ENCODE results near the gene IKZF3.
"Not testable (repeated sequence)": the region's sequence is repeated elsewhere in the genome, so short reads cannot be mapped to it uniquely, and the experiment has no call there.

Gene IKZF3

DNA sequence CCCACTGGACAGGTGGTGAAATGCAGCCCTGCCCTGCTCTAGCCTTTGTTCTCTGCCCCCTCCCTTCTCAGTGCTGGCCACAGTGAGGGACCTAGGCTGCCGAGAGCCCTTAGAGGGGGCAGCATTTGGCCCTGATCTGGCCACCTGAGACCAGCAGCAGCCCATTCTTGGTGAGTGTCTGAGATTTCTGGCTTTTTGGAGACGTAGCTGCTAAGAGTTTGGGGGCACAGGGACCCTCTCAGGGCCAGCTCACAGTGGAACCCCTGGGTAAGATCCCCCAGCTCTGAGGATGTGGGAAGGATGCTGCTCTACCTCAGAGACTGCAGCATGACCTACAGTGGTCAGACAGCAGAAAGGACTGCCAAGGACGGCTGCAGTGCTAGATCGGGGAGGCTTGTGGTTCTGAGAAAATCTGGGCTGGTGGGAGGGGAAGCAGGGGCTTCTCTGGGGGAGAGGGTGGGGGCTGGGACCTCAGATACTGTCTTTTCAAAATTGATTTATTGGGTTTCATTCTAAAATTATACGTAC, 113.0 kb downstream of the IKZF3 start:
- H2AFZ ChIP-seq (ENCODE audit: low read depth, low read length) = no peak overlapping the region
- peaks cover 2% of the 10 kb centered on the region for H3K4me1 ChIP-seq (ENCODE audit: insufficient read depth, low read length)
- H3K4me3 ChIP-seq (ENCODE audit: low read length) = no peak overlapping the region
- no peaks in the 10 kb centered on the region for H3K36me3 ChIP-seq (ENCODE audit: insufficient read depth, low read length)
- H3K27me3 ChIP-seq (ENCODE audit: insufficient read depth, low read length) = peaks cover 30% of the 10 kb centered on the region
- no peaks in the 10 kb centered on the region for H3K9me3 ChIP-seq (ENCODE audit: low read length)

DNA sequence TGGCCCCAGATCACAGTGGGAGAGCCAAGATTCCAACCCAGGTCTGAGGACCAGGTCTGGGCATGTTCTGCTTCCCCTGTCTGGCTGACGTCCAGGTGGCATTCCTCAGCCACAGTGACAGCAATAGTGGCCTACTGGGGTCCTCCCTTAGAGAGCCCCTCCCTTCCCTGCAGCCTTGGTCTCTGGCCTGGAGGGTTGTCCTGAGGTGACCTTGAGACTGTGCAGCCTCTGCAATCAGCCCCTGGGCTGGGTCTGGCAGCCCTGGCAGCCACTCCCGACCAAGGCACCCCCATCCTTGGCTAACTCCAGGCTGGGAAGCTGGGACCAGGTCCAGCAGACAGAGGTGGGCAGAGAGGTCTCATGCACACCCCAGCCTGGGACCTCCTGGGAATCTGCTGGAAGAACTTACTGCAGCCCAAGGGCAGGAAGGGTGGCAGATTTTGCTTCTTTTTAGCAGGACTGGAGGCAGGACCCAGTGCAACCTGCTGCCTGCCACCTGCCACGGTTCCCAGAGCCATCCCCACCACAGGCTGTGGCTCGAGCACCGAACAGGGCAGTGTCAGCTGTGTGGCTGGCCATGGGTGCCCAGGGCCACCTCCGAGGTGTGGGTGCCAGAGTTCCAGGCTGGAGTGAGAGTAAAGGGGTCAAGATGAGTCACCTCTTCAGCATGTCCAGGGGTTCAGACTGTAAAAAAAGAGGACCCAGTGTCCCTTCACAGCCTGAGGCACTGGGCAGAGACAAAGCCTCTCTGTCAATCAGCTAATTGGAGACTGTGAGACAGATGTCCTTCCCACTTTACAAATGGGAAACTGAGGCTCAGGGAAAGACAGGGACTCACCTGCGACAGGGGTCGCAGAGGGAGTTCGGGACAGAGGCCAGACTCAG, 113.7 kb downstream of the IKZF3 start:
- H3K4me3 ChIP-seq (ENCODE audit: low read length) = no peak overlapping the region
- no peak overlapping the region for H2AFZ ChIP-seq (ENCODE audit: low read depth, low read length)

DNA sequence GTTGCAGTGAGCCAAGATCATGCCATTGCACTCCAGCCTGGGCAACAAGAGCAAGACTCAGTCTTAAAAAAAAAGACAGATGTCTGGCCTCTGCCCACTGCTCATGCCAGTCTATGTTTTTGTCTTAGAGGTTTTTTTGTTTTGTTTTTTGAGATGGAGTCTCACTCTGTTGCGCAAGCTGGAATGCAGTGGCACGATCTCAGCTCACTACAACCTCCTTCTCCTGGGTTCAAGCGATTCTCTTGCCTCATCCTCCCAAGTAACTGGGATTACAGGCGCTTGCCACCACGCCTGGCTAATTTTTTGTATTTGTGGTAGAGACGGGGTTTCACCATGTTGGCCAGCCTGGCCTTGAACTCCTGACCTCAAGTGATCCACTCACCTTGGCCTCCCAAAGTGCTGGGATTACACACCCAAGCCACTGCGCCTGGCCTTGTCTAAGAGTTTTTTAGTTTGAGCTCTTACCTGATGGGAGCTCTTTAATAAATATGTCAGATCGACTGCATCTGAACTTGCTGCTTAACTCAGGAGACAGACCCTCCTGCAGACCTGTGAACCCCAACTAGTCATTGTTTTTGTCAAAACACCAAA, 115.6 kb downstream of the IKZF3 start:
- not testable (repeated sequence) for H2AFZ ChIP-seq (ENCODE audit: low read depth, low read length); H3K4me1 ChIP-seq (ENCODE audit: insufficient read depth, low read length); H3K9me3 ChIP-seq (ENCODE audit: low read length); H3K4me3 ChIP-seq (ENCODE audit: low read length); H3K36me3 ChIP-seq (ENCODE audit: insufficient read depth, low read length)
- H3K27me3 ChIP-seq (ENCODE audit: insufficient read depth, low read length) = peaks cover 37% of the 10 kb centered on the region

More for the DNA sequence above, 113.7 kb downstream of the IKZF3 start:
- H3K36me3 ChIP-seq (ENCODE audit: insufficient read depth, low read length) = no peaks in the 10 kb centered on the region
- no peaks in the 10 kb centered on the region for H3K9me3 ChIP-seq (ENCODE audit: low read length)
- H3K4me1 ChIP-seq (ENCODE audit: insufficient read depth, low read length) = peaks cover 2% of the 10 kb centered on the region
- H3K27me3 ChIP-seq (ENCODE audit: insufficient read depth, low read length) = peaks cover 26% of the 10 kb centered on the region

GRCh38 chr17:39747745-39748144, 116.4 kb downstream of the IKZF3 start:
- no peak overlapping the region for H3K4me3 ChIP-seq (ENCODE audit: low read length)
- H3K9me3 ChIP-seq (ENCODE audit: low read length) = no peaks in the 10 kb centered on the region
- H3K4me1 ChIP-seq (ENCODE audit: insufficient read depth, low read length) = no peaks in the 10 kb centered on the region
- no peak overlapping the region for H2AFZ ChIP-seq (ENCODE audit: low read depth, low read length)
- peaks cover 45% of the 10 kb centered on the region for H3K27me3 ChIP-seq (ENCODE audit: insufficient read depth, low read length)
- no peaks in the 10 kb centered on the region for H3K36me3 ChIP-seq (ENCODE audit: insufficient read depth, low read length)

GRCh38 chr17:39746145-39746461, 118.0 kb downstream of the IKZF3 start:
- no peaks in the 10 kb centered on the region for H3K4me1 ChIP-seq (ENCODE audit: insufficient read depth, low read length)

DNA sequence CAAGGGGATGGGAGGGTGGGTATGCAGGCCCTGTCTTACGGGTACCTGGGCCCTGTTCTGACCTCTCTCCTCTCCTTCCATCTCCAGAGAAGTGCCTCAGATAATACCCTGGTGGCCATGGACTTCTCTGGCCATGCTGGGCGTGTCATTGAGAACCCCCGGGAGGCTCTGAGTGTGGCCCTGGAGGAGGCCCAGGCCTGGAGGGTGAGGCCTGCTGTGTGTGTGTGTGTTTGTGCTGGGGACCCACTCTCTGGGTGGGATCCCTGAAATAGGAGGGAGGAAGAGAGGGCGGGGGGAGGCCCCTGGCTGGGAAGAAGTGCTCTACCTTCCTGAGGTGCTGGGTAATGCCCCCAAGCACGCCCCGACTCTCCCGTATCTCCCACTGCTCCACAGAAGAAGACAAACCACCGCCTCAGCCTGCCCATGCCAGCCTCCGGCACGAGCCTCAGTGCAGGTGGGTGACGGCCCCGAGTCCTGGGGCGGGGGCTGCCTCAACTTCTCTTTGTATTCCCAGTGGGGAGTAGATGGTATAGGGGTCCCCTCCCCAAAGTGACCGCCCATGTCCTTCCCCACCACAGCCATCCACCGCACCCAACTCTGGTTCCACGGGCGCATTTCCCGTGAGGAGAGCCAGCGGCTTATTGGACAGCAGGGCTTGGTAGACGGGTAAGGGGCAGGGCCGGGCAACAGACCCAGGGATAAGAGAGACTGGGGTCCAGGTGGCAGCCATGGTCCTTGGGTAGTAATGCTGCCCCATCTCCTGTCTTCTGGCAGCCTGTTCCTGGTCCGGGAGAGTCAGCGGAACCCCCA, 118.6 kb downstream of the IKZF3 start:
- no peaks in the 10 kb centered on the region for H3K4me1 ChIP-seq (ENCODE audit: insufficient read depth, low read length)
- peaks cover 54% of the 10 kb centered on the region for H3K27me3 ChIP-seq (ENCODE audit: insufficient read depth, low read length)
- H2AFZ ChIP-seq (ENCODE audit: low read depth, low read length) = no peak overlapping the region
- no peaks in the 10 kb centered on the region for H3K36me3 ChIP-seq (ENCODE audit: insufficient read depth, low read length)
- no peaks in the 10 kb centered on the region for H3K9me3 ChIP-seq (ENCODE audit: low read length)
- H3K4me3 ChIP-seq (ENCODE audit: low read length) = no peak overlapping the region

More at GRCh38 chr17:39746145-39746461, 118.0 kb downstream of the IKZF3 start:
- H3K36me3 ChIP-seq (ENCODE audit: insufficient read depth, low read length) = no peaks in the 10 kb centered on the region
- no peak overlapping the region for H3K4me3 ChIP-seq (ENCODE audit: low read length)
- H2AFZ ChIP-seq (ENCODE audit: low read depth, low read length) = no peak overlapping the region
- peaks cover 53% of the 10 kb centered on the region for H3K27me3 ChIP-seq (ENCODE audit: insufficient read depth, low read length)
- no peaks in the 10 kb centered on the region for H3K9me3 ChIP-seq (ENCODE audit: low read length)

- Histone ChIP-seq H3K4me1 (ENCODE audit: insufficient read depth, low read length) (peaks cover 5% of the 10 kb centered on the region), H3K9me3 (ENCODE audit: low read length) (no peaks in the 10 kb centered on the region), H3K4me3 (ENCODE audit: low read length) (no peak overlapping the region), H3K27me3 (ENCODE audit: insufficient read depth, low read length) (peaks cover 57% of the 10 kb centered on the region), H3K36me3 (ENCODE audit: insufficient read depth, low read length) (no peaks in the 10 kb centered on the region), H2AFZ (ENCODE audit: low read depth, low read length) (no peak overlapping the region)
Observed at GRCh38 chr17:39744836-39745215, 119.3 kb downstream of the IKZF3 start.

- Histone ChIP-seq H3K4me3 (ENCODE audit: low read length) (no peak overlapping the region), H3K27me3 (ENCODE audit: insufficient read depth, low read length) (peaks cover 63% of the 10 kb centered on the region), H3K36me3 (ENCODE audit: insufficient read depth, low read length) (no peaks in the 10 kb centered on the region), H3K9me3 (ENCODE audit: low read length) (no peaks in the 10 kb centered on the region), H3K4me1 (ENCODE audit: insufficient read depth, low read length) (peaks cover 9% of the 10 kb centered on the region), H2AFZ (ENCODE audit: low read depth, low read length) (no peak overlapping the region)
Observed at GRCh38 chr17:39744075-39744835, 119.9 kb downstream of the IKZF3 start.

- Histone ChIP-seq H3K9me3 (ENCODE audit: low read length) (no peaks in the 10 kb centered on the region), H2AFZ (ENCODE audit: low read depth, low read length) (no peak overlapping the region), H3K27me3 (ENCODE audit: insufficient read depth, low read length) (peaks cover 70% of the 10 kb centered on the region), H3K4me1 (ENCODE audit: insufficient read depth, low read length) (peaks cover 12% of the 10 kb centered on the region), H3K36me3 (ENCODE audit: insufficient read depth, low read length) (no peaks in the 10 kb centered on the region), H3K4me3 (ENCODE audit: low read length) (no peak overlapping the region)
Observed at GRCh38 chr17:39742856-39743436, 121.2 kb downstream of the IKZF3 start.

GRCh38 chr17:39742126-39742855, 121.8 kb downstream of the IKZF3 start:
- H3K9me3 ChIP-seq (ENCODE audit: low read length) = no peaks in the 10 kb centered on the region
- H2AFZ ChIP-seq (ENCODE audit: low read depth, low read length) = no peak overlapping the region
- peaks cover 12% of the 10 kb centered on the region for H3K4me1 ChIP-seq (ENCODE audit: insufficient read depth, low read length)
- no peaks in the 10 kb centered on the region for H3K36me3 ChIP-seq (ENCODE audit: insufficient read depth, low read length)
- H3K4me3 ChIP-seq (ENCODE audit: low read length) = no peak overlapping the region
- H3K27me3 ChIP-seq (ENCODE audit: insufficient read depth, low read length) = peaks cover 76% of the 10 kb centered on the region

- Histone ChIP-seq H3K36me3 (ENCODE audit: insufficient read depth, low read length) (no peaks in the 10 kb centered on the region), H3K9me3 (ENCODE audit: low read length) (no peaks in the 10 kb centered on the region), H3K4me1 (ENCODE audit: insufficient read depth, low read length) (peaks cover 12% of the 10 kb centered on the region), H3K27me3 (ENCODE audit: insufficient read depth, low read length) (peaks cover 91% of the 10 kb centered on the region), H2AFZ (ENCODE audit: low read depth, low read length) (no peak overlapping the region), H3K4me3 (ENCODE audit: low read length) (no peak overlapping the region)
Observed at GRCh38 chr17:39740357-39741111, 123.6 kb downstream of the IKZF3 start.
